NCI-H460 (cell line): Measurements from ENCODE around the gene MGAT4D. TPM values are rescaled to one million over a fixed set of nuclear protein-coding genes. Genes with fewer than 3 reads are reported as not detected.
"Not testable (repeated sequence)": the region's sequence is repeated elsewhere in the genome, so short reads cannot be mapped to it uniquely, and the experiment has no call there.

ENCODE experiments used
- DNase-seq: peaks from one replicate; pipeline ENCODE4 v3.0.0-alpha.2; 2016; ENCODE audit warnings: low read depth; ENCODE audit errors: extremely low read depth
- total RNA-seq: library from RNA; depleted of rRNA; stranded (reverse); fragments of >200 nt; shearing (Covaris generic); gene quantifications from 2 replicates; pipeline ENCODE4 v1.2.3, GENCODE V29; 2014; rRNA removed

The MGAT4D gene
- total RNA-seq, 1 experiment from 2014 or later = not detected

GRCh38 chr4:140444347-140444746 lies 53.7 kb downstream of the MGAT4D start:
- not testable (repeated sequence) for DNase-seq

- no peak for DNase-seq
Measured at GRCh38 chr4:140439644-140440142, 58.4 kb downstream of the MGAT4D start.

DNA sequence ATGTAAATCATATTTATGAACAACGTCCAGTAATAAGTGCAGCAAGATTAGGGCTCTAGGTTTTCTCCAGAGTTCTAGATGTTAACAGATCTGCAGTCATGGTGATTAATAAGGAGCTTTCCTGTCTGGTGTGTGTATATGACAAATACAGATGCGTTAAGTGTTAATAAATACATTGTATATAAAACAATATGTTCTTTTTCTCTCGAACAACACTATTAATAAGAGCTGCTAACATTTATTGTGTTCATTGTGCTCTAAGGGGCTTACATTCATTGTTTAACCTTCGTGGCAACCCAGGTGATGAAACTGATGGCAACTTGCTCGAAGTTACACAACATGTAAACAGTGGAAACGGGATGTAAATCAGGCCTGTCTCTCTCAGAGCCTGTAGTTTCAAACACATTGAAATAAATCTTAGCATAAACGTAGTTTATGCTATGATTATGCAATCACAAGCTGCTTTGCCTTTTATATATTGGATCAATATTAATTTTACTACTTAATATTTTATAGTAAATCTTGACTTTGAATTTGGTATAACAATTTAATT lies 70.1 kb downstream of the MGAT4D start:
- DNase-seq = peak; percentile 88

- peak; percentile 63 for DNase-seq
Measured at GRCh38 chr4:140427106-140427918, 70.8 kb downstream of the MGAT4D start, which contains the start of gene CLGN. Gene CLGN (minus strand): TSS chr4:140427648. CDS start chr4:140413078, 14,570 bp downstream.

- DNase-seq = no peak
Measured at GRCh38 chr4:140426610-140427105, 71.4 kb downstream of the MGAT4D start.

DNA sequence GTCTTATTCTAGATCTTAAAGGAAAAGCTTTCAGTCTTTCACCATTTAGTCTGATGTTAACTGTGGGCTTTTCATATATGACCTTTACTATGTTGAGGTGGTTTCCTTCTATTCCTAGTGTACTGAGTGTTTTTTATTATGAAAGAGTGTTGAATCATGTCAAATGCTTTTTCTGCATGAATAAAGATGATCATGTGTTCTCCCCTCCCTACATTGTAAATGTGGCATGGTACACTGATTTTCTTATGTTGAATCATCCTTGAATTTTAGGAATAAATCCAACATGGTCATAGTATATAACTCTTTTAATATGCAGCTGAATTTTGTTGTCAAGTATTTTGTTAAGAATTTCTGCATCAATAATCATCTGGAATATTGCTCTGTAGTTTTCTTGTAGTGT lies 75.0 kb downstream of the MGAT4D start:
- DNase-seq = no peak

DNA sequence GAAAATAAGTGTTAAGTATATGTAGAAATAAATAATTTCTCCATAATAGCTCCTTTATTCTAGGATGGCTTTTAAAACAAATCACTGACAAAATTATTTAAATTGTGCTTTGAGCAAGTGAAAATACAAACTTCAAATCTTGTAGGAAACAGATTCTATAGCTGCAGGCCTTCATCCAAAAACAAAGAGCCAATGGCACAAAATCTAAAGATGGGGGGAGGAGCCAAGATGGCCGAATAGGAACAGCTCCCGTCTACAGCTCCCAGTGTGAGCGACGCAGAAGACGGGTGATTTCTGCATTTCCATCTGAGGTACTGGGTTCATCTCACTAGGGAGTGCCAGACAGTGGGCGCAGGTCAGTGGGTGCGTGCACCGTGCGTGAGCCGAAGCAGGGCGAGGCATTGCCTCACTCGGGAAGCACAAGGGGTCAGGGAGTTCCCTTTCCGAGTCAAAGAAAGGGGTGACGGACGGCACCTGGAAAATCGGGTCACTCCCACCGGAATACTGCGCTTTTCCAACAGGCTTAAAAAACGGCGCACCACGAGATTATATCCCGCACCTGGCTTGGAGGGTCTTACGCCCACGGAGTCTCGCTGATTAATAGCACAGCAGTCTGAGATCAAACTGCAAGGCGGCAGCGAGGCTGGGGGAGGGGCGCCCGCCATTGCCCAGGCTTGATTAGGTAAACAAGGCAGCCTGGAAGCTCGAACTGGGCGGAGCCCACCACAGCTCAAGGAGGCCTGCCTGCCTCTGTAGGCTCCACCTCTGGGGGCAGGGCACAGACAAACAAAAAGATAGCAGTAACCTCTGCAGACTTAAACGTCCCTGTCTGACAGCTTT lies 84.7 kb downstream of the MGAT4D start:
- DNase-seq = not testable (repeated sequence)

DNA sequence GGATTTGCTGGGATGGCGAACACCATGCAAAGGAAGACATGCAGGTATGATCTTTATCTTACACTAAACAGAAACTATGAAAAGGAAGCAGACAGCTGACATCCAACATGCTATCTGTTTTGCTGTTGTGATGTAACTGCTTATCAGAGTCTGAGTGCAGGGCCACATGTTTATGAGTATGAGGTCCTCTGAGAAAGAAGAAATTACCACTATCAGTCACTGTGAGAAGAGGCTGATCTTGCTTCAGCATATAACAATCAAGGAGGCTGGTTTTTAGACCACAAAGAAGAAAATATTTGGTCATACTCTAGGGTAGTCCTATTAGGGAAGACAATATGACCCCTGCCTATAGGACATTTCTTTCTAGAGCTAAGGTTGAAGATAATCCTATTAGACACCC lies 89.1 kb downstream of the MGAT4D start:
- DNase-seq = no peak

DNA sequence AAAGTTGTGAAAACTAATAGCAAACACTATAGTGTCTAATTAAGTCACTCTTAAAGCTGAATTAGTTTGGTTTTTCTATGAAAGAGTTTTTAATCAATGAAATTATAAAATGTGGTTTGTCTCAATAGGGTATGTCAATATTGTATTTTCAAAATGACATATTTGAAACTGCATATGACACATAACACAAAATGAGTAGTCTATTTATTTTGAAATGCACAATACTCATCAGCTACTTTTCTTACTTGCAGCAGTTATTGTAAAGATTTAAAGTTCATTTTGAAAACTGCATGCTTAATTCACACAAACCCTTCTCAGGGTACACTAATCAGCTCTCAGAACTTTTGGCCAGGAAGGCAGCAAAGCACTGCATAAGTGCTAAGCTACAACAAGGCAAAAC lies 91.8 kb downstream of the MGAT4D start:
- DNase-seq = no peak

- no peak for DNase-seq
Measured at GRCh38 chr4:140400111-140400510, 98.0 kb downstream of the MGAT4D start.

DNA sequence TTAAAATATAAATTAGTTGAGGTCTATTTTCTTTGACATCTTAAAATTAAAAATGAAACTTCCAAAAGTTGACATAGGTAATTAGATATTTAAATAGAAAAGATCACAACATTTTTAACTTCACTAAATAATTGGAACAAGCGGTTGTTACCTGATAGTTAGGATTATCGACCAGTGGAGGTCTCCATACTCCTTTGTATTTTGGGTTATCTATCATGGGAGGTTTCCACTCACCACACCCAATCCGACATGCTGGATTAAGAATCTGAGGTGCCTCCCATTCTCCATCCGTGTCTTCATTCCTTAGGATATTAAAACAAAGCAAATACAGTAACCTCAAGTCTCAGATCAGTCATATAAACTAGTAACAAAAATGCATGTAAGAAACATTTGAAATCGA lies 102.4 kb downstream of the MGAT4D start:
- no peak for DNase-seq

Other genes starting within 250 kb of the MGAT4D start
- 70.0 and 73.1 TPM in 2 replicates for gene SCOC, start 124.6 kb downstream of the MGAT4D start, total RNA-seq
- gene CLGN, start 70.6 kb downstream of the MGAT4D start, total RNA-seq = 69.0 and 74.9 TPM in 2 replicates
- 20.6 and 27.0 TPM in 2 replicates for gene ELMOD2, start 25.9 kb upstream of the MGAT4D start, total RNA-seq
- gene UCP1, start 70.7 kb upstream of the MGAT4D start, total RNA-seq = not detected in 2 replicates